NCI-H748 (cell line): Measurements from ENCODE around the gene CTDP1.
A peak's percentile ranks its signal among the peaks of the same experiment; 100 is the strongest.
"Not testable (repeated sequence)": the region's sequence is repeated elsewhere in the genome, so short reads cannot be mapped to it uniquely, and the experiment has no call there.

Experiments
- DNase-seq: peaks from one replicate; lab custom pipeline; 2025; ENCODE audit not compliant: unreplicated experiment; lab: John Stamatoyannopoulos, UW

Gene CTDP1

GRCh38 chr18:79739440-79739778 is 59.8 kb downstream of the CTDP1 start:
- DNase-seq, result no peak

- DNase-seq, result not testable (repeated sequence)
These were observed 60.4 kb downstream of the CTDP1 start for GRCh38 chr18:79740047-79740446.

- no peak for DNase-seq
These were observed 61.1 kb downstream of the CTDP1 start for GRCh38 chr18:79740521-79741361.

- DNase-seq, result no peak
These were observed 61.7 kb downstream of the CTDP1 start for GRCh38 chr18:79741362-79741700.

- no peak for DNase-seq
These were observed 62.5 kb downstream of the CTDP1 start for GRCh38 chr18:79742076-79742475.

GRCh38 chr18:79744625-79745024 is 65.0 kb downstream of the CTDP1 start:
- no peak for DNase-seq

- DNase-seq, result no peak
These were observed 67.1 kb downstream of the CTDP1 start for GRCh38 chr18:79746730-79747129.

GRCh38 chr18:79747156-79747845 is 67.7 kb downstream of the CTDP1 start:
- no peak for DNase-seq

- peak; percentile 25 for DNase-seq
These were observed 68.9 kb downstream of the CTDP1 start for GRCh38 chr18:79748321-79749180.

GRCh38 chr18:79749251-79750191 is 69.9 kb downstream of the CTDP1 start:
- peak; percentile 95 for DNase-seq

GRCh38 chr18:79750980-79751571 is 71.5 kb downstream of the CTDP1 start:
- DNase-seq, result no peak

- DNase-seq, result not testable (repeated sequence)
These were observed 72.4 kb downstream of the CTDP1 start for GRCh38 chr18:79751918-79752578.

GRCh38 chr18:79752946-79753345 is 73.3 kb downstream of the CTDP1 start:
- DNase-seq, result not testable (repeated sequence)

GRCh38 chr18:79753391-79753851 is 73.8 kb downstream of the CTDP1 start:
- no peak for DNase-seq

GRCh38 chr18:79754022-79754761 is 74.6 kb downstream of the CTDP1 start:
- no peak for DNase-seq

GRCh38 chr18:79754831-79755351 is 75.3 kb downstream of the CTDP1 start:
- DNase-seq, result no peak

GRCh38 chr18:79755496-79756142 is 76.0 kb downstream of the CTDP1 start:
- DNase-seq, result no peak

- no peak for DNase-seq
These were observed 76.5 kb downstream of the CTDP1 start for GRCh38 chr18:79756143-79756500.
